GM18909 (cell line): Measurements from ENCODE around the gene RFFL.
"Not testable (repeated sequence)": the region's sequence is repeated elsewhere in the genome, so short reads cannot be mapped to it uniquely, and the experiment has no call there.

Source experiments
- ATAC-seq: cut with Tn5 transposase; IDR thresholded peaks from one replicate; pipeline ENCODE4 v1.9.1; 2021; ENCODE audit warnings: mild to moderate bottlenecking; ENCODE audit not compliant: unreplicated experiment, poor library complexity

RFFL gene

GRCh38 chr17:35017021-35017420 is 46.5 kb downstream of the RFFL start:
- ATAC-seq: no peak

- no peak for ATAC-seq
Observed at GRCh38 chr17:35016369-35016768, 47.1 kb downstream of the RFFL start.

- no peak for ATAC-seq
Observed at GRCh38 chr17:35011671-35012216, 51.8 kb downstream of the RFFL start.

- no peak for ATAC-seq
Observed at GRCh38 chr17:35010093-35010492, 53.4 kb downstream of the RFFL start.

GRCh38 chr17:35006961-35007360 is 56.5 kb downstream of the RFFL start:
- ATAC-seq: no peak

GRCh38 chr17:35006345-35006744 is 57.2 kb downstream of the RFFL start:
- ATAC-seq: no peak

- ATAC-seq: no peak
Observed at GRCh38 chr17:35003778-35004177, 59.7 kb downstream of the RFFL start.

GRCh38 chr17:35002876-35003551 is 60.5 kb downstream of the RFFL start:
- no peak for ATAC-seq

- no peak for ATAC-seq
Observed at GRCh38 chr17:35001549-35001948, 62.0 kb downstream of the RFFL start.

- not testable (repeated sequence) for ATAC-seq
Observed at GRCh38 chr17:35000965-35001364, 62.5 kb downstream of the RFFL start.

- no peak for ATAC-seq
Observed at GRCh38 chr17:34999456-34999855, 64.1 kb downstream of the RFFL start.

GRCh38 chr17:34998205-34998604 is 65.3 kb downstream of the RFFL start:
- ATAC-seq: no peak

GRCh38 chr17:34997355-34997862 is 66.1 kb downstream of the RFFL start:
- ATAC-seq: no peak

- no peak for ATAC-seq
Observed at GRCh38 chr17:34996422-34997285, 66.9 kb downstream of the RFFL start.

- ATAC-seq: no peak
Observed at GRCh38 chr17:34993031-34993430, 70.5 kb downstream of the RFFL start.

- ATAC-seq: no peak
Observed at GRCh38 chr17:34991606-34992005, 71.9 kb downstream of the RFFL start.

GRCh38 chr17:34990921-34991365 is 72.6 kb downstream of the RFFL start:
- ATAC-seq: no peak

- no peak for ATAC-seq
Observed at GRCh38 chr17:34989473-34989872, 74.0 kb downstream of the RFFL start.

- no peak for ATAC-seq
Observed at GRCh38 chr17:34988644-34989043, 74.9 kb downstream of the RFFL start.

GRCh38 chr17:34987232-34987631 is 76.3 kb downstream of the RFFL start:
- ATAC-seq: no peak
